ENCODE data around the gene ADAM22.

The ADAM22 gene

GRCh38 chr7:88201305-88201704 is 267.3 kb downstream of the ADAM22 start:
- in situ Hi-C loops (cut with MboI; ENCODE audit: low sequenced_read_pairs, unreplicated experiment) = no loop called here

GRCh38 chr7:88202278-88202677 is 268.2 kb downstream of the ADAM22 start:
- no peak for TF ChIP-seq CTCF (IDR thresholded peaks at IDR 0.05; ENCODE audit: borderline replicate concordance, control extremely low read depth, extremely low read depth, insufficient read depth, missing control alignments)
- in situ Hi-C loops (cut with MboI; ENCODE audit: low sequenced_read_pairs, unreplicated experiment) = no loop called here
- DNase-seq (ENCODE audit: low spot score) = no peak

More at GRCh38 chr7:88201305-88201704, 267.3 kb downstream of the ADAM22 start:
- DNase-seq (ENCODE audit: low spot score) = no peak
- no peak for TF ChIP-seq CTCF (IDR thresholded peaks at IDR 0.05; ENCODE audit: borderline replicate concordance, control extremely low read depth, extremely low read depth, insufficient read depth, missing control alignments)

GRCh38 chr7:88202799-88203198 is 268.7 kb downstream of the ADAM22 start:
- DNase-seq (ENCODE audit: low spot score) = no peak
- in situ Hi-C loops (cut with MboI; ENCODE audit: low sequenced_read_pairs, unreplicated experiment) = no loop called here
- no peak for TF ChIP-seq CTCF (IDR thresholded peaks at IDR 0.05; ENCODE audit: borderline replicate concordance, control extremely low read depth, extremely low read depth, insufficient read depth, missing control alignments)

DNA sequence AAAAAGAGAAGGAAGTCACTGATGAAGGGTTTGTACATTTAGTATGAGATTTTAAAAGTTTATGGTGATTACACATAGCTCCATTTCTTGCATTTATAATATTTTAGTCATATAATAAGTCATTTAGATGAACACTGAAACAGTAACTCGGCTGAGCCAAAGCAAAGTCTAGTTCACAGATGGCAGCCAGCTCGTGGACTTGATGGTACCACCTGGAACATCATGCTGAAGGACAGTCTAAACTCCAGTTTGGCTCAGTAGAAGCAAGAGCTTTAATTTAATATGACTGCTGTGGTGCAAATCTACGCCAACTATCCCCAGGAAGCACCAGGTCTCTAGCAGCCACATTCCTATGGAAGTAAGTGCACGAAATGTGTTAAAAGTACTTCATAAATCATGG is 269.4 kb downstream of the ADAM22 start:
- no peak for TF ChIP-seq CTCF (IDR thresholded peaks at IDR 0.05; ENCODE audit: borderline replicate concordance, control extremely low read depth, extremely low read depth, insufficient read depth, missing control alignments)
- in situ Hi-C loops (cut with MboI; ENCODE audit: low sequenced_read_pairs, unreplicated experiment) = no loop called here
- no peak for DNase-seq (ENCODE audit: low spot score)

- DNase-seq (ENCODE audit: low spot score) = no peak
- no peak for TF ChIP-seq CTCF (IDR thresholded peaks at IDR 0.05; ENCODE audit: borderline replicate concordance, control extremely low read depth, extremely low read depth, insufficient read depth, missing control alignments)
- in situ Hi-C loops (cut with MboI; ENCODE audit: low sequenced_read_pairs, unreplicated experiment) = no loop called here
These were observed 270.6 kb downstream of the ADAM22 start for GRCh38 chr7:88204525-88205110.

DNA sequence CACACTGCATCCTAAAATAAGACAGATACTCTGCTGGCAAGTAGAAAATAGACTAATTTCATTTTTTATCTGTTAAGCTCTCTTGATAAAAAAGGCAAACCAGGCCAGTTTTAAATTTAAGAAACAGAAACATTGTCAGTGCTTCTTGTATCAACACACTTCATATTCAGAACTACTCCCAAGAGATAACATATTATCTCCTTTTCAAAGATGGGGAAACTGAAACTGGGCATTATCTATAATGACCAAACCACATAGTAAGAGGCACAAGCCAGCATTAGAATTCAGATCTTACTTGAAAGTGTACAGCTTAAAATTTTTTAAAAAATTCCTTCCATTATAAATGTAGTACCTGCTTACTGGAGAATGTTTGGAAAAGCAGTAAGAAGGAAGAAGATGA is 271.1 kb downstream of the ADAM22 start:
- in situ Hi-C loops (cut with MboI; ENCODE audit: low sequenced_read_pairs, unreplicated experiment) = no loop called here
- no peak for TF ChIP-seq CTCF (IDR thresholded peaks at IDR 0.05; ENCODE audit: borderline replicate concordance, control extremely low read depth, extremely low read depth, insufficient read depth, missing control alignments)
- DNase-seq (ENCODE audit: low spot score) = no peak

All from GM13976 (cell line).